Measurements from ENCODE around the gene PSMD13.
"Not testable (repeated sequence)": the region's sequence is repeated elsewhere in the genome, so short reads cannot be mapped to it uniquely, and the experiment has no call there.

Gene PSMD13

DNA sequence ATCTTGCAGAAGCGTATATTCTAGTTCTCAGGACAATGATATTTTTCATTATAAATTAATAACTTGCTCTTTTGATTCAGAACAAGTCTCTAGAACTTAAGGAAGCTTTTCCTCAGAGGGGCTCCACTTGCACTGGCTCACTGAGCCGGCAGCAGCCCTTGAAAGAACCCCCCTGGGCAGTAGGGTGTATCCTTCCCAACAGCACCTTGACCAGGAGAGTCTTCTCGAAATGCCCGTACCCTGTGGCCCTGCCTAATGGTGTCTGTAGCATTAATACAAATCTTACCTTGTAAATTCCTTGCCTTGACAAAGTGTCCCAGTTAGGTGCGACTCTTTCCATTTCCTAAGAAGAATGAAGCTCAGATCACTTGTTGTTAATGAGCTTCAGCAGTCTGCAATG, 13.5 kb downstream of the PSMD13 start:
- DNase-seq (ENCODE audit: low read depth): no peak

GRCh38 chr11:250740-251299, 14.0 kb downstream of the PSMD13 start:
- peak; percentile 77 for DNase-seq (ENCODE audit: low read depth)

- no peak for DNase-seq (ENCODE audit: low read depth)
Observed at GRCh38 chr11:251550-251949, 14.8 kb downstream of the PSMD13 start.

DNA sequence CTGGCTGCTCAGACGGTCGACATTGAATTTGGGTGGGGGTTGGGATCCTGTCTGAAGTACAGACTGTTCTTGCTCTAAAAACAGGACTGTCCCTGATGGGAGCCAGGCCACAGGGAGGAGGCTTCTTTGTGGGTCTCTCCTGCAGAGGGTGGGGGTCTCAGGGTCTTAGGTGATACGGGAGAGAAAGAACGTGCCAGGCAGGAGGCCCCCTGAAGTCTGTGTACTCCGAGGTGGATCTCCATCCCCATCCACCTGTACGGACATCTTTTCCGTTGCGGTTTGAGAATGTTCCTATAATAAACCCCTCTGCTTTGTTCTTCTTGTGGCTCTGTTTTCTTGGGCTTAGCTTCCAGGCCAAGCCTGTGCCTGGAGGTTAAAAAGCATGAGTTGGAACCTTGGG, 15.9 kb downstream of the PSMD13 start:
- no peak for DNase-seq (ENCODE audit: low read depth)

GRCh38 chr11:253160-253885, 16.5 kb downstream of the PSMD13 start:
- DNase-seq (ENCODE audit: low read depth): no peak

DNA sequence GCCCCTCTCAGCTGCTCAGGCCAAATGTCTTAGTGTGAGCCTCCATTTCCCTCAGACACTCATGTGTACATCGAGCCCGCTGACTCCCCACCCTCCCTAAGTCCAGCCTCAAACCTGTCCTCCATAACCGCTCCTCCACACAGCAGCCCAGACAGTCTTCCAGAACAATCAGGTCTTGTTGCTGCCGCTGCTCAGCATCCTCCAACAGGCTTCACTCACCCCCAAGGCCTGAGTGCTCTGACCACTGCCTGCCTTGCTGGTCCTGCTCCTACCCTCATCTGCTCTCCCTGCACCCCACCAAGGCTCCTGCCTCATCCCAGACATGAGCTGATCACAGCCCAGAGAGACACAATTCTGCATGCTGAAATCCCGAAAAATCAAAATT, 17.1 kb downstream of the PSMD13 start:
- no peak for DNase-seq (ENCODE audit: low read depth)

DNA sequence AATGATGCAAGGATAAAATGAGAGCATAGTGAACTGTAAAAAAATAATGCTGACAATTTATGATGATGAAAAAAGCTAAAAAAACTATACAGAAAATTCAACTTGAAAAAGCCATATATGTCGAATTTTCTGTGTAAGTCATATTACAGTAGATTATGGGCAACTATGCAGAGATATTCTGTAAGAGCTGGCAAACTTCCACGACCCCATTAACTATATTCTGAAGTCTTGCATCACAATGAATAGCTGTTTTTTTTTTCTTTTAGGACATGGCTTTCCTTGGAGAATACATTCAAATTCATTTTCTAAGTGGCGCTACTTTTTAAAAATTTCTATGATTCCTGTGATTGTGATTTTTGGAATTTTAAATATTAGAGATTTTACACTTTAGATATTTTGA, 18.4 kb downstream of the PSMD13 start:
- no peak for DNase-seq (ENCODE audit: low read depth)

GRCh38 chr11:255816-256215, 19.0 kb downstream of the PSMD13 start:
- no peak for DNase-seq (ENCODE audit: low read depth)

DNA sequence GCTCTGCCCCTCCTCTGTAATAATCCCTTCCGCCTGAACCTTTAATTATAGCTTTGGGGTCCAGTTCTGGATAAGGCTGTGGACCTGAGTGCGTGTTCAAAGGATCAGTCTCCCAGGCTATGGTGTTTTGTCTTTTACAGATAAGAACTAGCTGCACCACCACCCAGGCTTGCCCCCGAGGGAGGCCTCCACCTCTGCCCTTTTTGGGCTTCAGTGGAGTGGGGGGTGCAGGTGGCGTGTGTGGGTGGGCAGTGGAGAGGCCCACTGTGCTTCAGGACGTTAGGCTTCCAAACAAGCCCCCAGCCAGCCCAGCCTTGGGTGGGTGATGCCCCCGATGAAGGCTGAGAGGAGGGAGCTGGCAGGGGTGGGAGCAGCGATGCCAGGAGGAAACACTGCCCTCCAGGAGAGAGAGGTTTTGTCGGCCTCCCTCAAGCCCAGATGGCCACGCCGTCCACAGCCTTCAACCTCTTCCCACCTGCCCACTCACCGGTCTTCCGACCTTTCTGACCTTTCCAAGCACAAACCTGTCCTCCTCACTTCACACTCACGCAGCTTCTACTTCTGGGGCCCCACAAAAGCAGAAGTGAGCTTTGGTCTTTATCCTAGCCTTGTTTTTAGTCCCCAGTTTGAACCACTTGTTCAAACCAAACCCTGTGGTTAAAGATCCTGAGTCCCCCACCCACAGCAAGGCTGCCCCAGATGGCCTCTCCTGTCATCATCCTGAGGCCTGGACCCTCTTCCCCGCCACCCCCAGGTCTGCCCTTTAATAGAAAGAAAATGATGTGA, 20.4 kb downstream of the PSMD13 start:
- no peak for DNase-seq (ENCODE audit: low read depth)

- no peak for DNase-seq (ENCODE audit: low read depth)
Observed at GRCh38 chr11:257766-258493, 21.2 kb downstream of the PSMD13 start.

GRCh38 chr11:259413-259812, 22.6 kb downstream of the PSMD13 start:
- DNase-seq (ENCODE audit: low read depth): no peak

DNA sequence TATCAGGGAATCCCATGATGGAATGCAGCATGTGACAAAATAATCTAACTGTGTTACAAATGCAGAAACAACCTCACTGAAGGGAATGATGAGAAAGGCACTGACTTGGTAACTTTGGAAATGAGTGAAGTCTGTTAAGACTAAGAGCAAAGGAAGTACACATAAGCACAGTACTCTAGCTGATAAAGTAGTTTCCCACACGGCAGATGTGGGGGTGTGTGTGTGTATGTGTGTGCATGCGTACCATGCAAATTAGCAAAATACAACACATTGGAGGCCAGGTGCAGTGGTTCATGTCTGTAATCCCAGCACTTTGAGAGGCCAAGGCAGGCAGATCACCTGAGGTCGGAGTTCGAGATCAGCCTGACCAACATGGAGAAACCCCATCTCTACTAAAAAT, 24.8 kb downstream of the PSMD13 start:
- DNase-seq (ENCODE audit: low read depth): no peak

DNA sequence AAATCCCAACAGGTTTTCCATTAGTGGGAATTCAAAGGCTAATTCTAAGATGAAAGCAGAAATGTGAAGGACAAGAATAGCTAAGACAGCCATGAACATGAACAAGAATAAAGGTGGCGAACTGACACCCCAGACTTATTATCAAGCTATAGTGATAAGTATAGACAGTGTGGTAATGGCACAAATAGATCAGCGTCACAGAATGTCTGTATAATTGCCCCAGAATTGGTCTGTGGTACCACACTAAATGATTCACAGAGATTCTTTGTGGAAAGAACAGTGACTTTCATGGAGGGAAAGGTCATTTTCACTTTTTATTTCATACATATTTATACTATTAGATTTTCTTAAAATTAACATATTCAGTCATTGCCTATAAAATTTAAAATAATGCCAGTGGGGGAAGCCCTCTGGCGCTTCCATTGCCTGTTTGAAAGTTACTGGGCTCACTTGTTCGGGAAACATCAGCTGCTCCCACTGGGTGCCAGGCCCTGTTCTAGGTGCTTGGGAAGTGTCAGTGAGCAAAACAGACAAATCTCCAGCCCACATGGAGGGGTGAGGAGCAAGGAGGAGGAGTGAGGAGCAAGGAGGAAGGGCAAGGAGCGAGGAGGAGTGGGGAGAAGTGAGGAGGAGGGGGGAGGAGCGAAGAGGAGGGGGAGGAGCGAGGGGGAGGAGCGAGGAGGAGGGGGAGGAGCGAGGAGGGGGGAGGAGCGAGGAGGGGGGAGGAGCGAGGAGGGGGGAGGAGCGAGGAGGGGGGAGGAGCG, 30.1 kb downstream of the PSMD13 start:
- no peak for DNase-seq (ENCODE audit: low read depth)

DNA sequence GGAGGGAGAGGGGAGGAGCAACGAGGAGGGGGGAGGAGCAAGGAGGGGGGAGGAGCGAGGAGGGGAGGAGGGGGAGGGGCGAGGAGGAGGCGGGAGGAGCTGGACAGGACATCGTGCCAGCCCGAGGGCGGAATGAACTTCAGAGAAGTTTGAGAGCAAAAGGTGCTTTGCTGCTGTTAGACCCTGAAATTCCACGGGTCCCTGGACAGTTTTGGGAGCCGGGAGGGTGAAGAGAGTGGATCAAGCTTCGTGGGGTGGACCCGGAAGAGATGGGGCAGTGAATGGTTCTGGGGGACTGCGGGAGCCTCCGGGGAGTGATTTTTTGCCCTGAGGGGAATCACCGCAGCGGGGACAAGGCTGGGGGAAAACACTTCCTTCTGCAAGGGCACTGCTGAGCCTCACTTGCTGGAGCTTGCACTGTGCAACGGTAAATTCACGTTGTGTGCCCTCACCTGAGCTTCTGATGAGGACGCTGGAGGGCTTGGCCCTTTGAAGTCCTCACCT, 30.8 kb downstream of the PSMD13 start:
- DNase-seq (ENCODE audit: low read depth): peak; percentile 58

- not testable (repeated sequence) for DNase-seq (ENCODE audit: low read depth)
Observed at GRCh38 chr11:268716-269145, 32.0 kb downstream of the PSMD13 start.

DNA sequence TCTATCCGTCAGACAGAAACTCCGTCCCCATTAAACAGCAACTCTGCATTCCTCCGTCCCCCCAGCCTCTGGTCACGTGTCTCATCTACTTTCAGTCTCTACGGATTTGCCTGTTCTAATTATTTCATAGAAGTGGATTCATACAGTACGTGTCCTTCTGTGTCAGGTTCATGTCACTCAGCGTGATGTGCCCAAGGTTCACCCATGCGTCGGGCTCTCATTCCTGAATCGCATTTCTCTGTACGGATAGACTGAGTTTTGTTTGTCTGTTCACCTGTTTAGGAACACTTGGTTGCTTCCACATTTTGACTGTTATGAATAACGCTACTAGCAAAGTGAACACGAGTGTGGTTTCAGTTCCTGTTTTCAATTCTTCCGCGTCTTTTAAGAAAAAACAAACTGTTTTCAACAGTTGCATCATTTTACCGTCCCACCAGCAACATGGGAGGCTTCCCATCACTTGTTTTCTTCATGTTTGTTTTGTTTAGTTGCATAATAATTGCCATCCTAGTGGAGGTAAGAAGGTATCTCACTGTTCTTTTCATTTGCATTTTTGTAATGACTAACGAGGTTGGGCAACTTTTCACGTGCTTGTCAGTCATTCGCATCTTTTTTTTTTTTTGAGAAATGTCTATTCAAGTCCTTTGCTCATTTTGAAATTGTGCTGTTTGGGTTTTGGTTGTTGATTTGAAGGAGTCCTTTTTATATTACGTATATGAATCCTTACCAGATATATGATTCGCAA, 32.5 kb downstream of the PSMD13 start:
- DNase-seq (ENCODE audit: low read depth): no peak

DNA sequence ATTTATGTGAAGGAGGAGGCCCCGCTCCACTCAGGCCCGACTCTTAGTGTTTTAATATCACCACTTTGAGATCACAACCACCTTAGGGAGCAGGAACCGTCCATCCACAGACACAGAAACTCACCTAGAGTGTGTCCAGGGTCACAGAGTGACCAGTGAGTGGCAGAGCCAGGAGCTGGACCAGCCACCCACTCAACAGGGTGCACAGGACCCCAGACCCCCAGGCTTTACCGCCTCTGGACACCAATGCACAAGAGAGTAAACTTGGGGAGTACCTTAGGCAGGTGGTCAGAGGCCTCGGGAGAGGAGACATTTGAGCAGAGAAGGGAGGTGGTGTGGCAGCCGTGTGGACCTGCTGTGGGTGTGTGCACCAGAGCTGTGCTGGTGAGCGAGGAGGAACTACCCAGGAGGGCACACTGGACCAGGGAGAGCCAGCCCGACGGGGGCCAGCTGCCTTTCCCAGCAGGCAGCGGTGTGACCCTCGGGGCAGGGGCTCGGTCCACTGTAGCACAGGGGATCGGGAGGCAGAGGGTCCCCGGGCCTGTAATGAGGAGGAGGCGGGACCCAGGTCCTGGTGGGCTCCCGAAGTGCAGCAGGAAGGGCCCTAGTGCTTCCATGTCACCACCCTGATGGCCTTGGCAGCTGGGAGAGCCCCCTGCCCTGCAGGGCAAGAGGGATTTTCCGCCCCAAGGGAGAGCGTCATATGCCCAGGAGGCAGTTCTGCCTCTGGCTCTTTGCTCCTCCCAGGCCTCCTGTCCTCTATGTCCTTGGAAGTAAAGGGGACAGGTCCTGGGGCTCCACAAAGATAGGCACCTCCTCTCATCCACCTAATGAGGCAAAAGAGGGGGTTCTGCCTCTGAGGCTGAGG, 33.9 kb downstream of the PSMD13 start:
- DNase-seq (ENCODE audit: low read depth): no peak

DNA sequence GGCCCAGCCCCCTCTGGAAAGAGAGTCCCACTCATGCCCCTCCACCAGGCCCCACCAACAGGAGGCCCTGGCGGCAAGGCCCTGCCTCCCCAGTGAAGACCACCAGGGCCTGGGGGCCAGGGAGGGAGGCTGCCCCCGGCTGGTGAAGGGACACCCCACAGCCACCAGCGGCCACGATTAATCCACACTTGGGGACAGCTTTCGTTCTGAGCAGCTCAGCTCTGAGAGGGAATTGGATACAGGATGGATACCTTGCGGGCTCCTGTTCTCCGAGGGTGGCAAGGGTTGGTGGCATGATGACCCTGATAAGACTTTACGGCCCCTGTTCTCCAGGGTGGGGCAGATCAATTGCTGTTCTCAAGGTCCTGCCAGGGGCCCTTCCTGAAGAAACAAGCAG, 34.5 kb downstream of the PSMD13 start:
- no peak for DNase-seq (ENCODE audit: low read depth)

- DNase-seq (ENCODE audit: low read depth): no peak
Observed at GRCh38 chr11:272195-272930, 35.6 kb downstream of the PSMD13 start.

- DNase-seq (ENCODE audit: low read depth): no peak
Observed at GRCh38 chr11:272931-273198, 36.1 kb downstream of the PSMD13 start.

Data from activated T-cell treated with anti-CD3 and anti-CD28 coated beads for 1 hour (primary cell).